ENCODE measurements around the gene MFSD12.

The MFSD12 gene

GRCh38 chr19:3556978-3557460 is 367 bp downstream of the MFSD12 start:
- H3K9me3 ChIP-seq (ENCODE audit: control insufficient read depth in 1 of 2, low read length in 2 of 2), result no peaks in the 10 kb centered on the region
- no peaks in the 10 kb centered on the region for H3K36me3 ChIP-seq (ENCODE audit: control insufficient read depth in 1 of 2, insufficient read depth in 2 of 2, low read length in 2 of 2)
- H3K4me3 ChIP-seq (ENCODE audit: low read depth in 1 of 2, low read length in 2 of 2), result peak overlapping the region; percentile 80 to 86
- peak overlapping the region; percentile 65 to 73 for H3K9ac ChIP-seq (ENCODE audit: low read depth in 1 of 2, low read length in 2 of 2)
- peaks cover 23 to 36% of the 10 kb centered on the region in 2 donors for H3K4me1 ChIP-seq (ENCODE audit: control insufficient read depth in 1 of 2, insufficient read depth in 2 of 2, low read length in 2 of 2)
- H3K27ac ChIP-seq (ENCODE audit: low read depth, low read length), result peak overlapping the region; percentile 70
- H3K27me3 ChIP-seq (ENCODE audit: control insufficient read depth in 1 of 2, insufficient read depth in 2 of 2, low read length in 2 of 2), result no peaks in the 10 kb centered on the region

GRCh38 chr19:3556423-3556977 is 886 bp downstream of the MFSD12 start:
- peak overlapping the region; percentile 80 to 86 for H3K4me3 ChIP-seq (ENCODE audit: low read depth in 1 of 2, low read length in 2 of 2)
- peak overlapping the region; percentile 65 to 73 for H3K9ac ChIP-seq (ENCODE audit: low read depth in 1 of 2, low read length in 2 of 2)

GRCh38 chr19:3555653-3556422 is 1.5 kb downstream of the MFSD12 start:
- Histone ChIP-seq H3K27ac (ENCODE audit: low read depth, low read length) (peak overlapping the region; percentile 26), H3K27me3 (ENCODE audit: control insufficient read depth in 1 of 2, insufficient read depth in 2 of 2, low read length in 2 of 2) (no peaks in the 10 kb centered on the region), H3K4me1 (ENCODE audit: control insufficient read depth in 1 of 2, insufficient read depth in 2 of 2, low read length in 2 of 2) (peaks cover 23 to 36% of the 10 kb centered on the region in 2 donors), H3K9me3 (ENCODE audit: control insufficient read depth in 1 of 2, low read length in 2 of 2) (no peaks in the 10 kb centered on the region), H3K4me3 (ENCODE audit: low read depth in 1 of 2, low read length in 2 of 2) (peak overlapping the region; percentile 80 to 86), H3K9ac (ENCODE audit: low read depth in 1 of 2, low read length in 2 of 2) (peak overlapping the region; percentile 65 to 73), H3K36me3 (ENCODE audit: control insufficient read depth in 1 of 2, insufficient read depth in 2 of 2, low read length in 2 of 2) (peaks cover 0 to under 1% of the 10 kb centered on the region in 2 donors)

More at GRCh38 chr19:3556423-3556977, 886 bp downstream of the MFSD12 start:
- Histone ChIP-seq H3K27me3 (ENCODE audit: control insufficient read depth in 1 of 2, insufficient read depth in 2 of 2, low read length in 2 of 2) (no peaks in the 10 kb centered on the region), H3K27ac (ENCODE audit: low read depth, low read length) (peak overlapping the region; percentile 32), H3K9me3 (ENCODE audit: control insufficient read depth in 1 of 2, low read length in 2 of 2) (no peaks in the 10 kb centered on the region), H3K4me1 (ENCODE audit: control insufficient read depth in 1 of 2, insufficient read depth in 2 of 2, low read length in 2 of 2) (peaks cover 23 to 36% of the 10 kb centered on the region in 2 donors), H3K36me3 (ENCODE audit: control insufficient read depth in 1 of 2, insufficient read depth in 2 of 2, low read length in 2 of 2) (no peaks in the 10 kb centered on the region)

- Histone ChIP-seq H3K4me1 (ENCODE audit: control insufficient read depth in 1 of 2, insufficient read depth in 2 of 2, low read length in 2 of 2) (peaks cover 23 to 36% of the 10 kb centered on the region in 2 donors), H3K9ac (ENCODE audit: low read depth in 1 of 2, low read length in 2 of 2) (peak overlapping the region; percentile 5 to 6)
Measured at GRCh38 chr19:3554254-3555083, 2.9 kb downstream of the MFSD12 start.

GRCh38 chr19:3551792-3552095 is 5.6 kb downstream of the MFSD12 start:
- no peak overlapping the region for H3K4me3 ChIP-seq (ENCODE audit: low read depth in 1 of 2, low read length in 2 of 2)
- peaks cover 19 to 27% of the 10 kb centered on the region in 2 donors for H3K4me1 ChIP-seq (ENCODE audit: control insufficient read depth in 1 of 2, insufficient read depth in 2 of 2, low read length in 2 of 2)
- no peak overlapping the region for H3K9ac ChIP-seq (ENCODE audit: low read depth in 1 of 2, low read length in 2 of 2)
- H3K27ac ChIP-seq (ENCODE audit: low read depth, low read length), result no peak overlapping the region
- no peaks in the 10 kb centered on the region for H3K27me3 ChIP-seq (ENCODE audit: control insufficient read depth in 1 of 2, insufficient read depth in 2 of 2, low read length in 2 of 2)
- H3K9me3 ChIP-seq (ENCODE audit: control insufficient read depth in 1 of 2, low read length in 2 of 2), result no peaks in the 10 kb centered on the region
- H3K36me3 ChIP-seq (ENCODE audit: control insufficient read depth in 1 of 2, insufficient read depth in 2 of 2, low read length in 2 of 2), result peaks cover 0 to 8% of the 10 kb centered on the region in 2 donors

More at GRCh38 chr19:3554254-3555083, 2.9 kb downstream of the MFSD12 start:
- peak overlapping the region; percentile 55 for H3K27ac ChIP-seq (ENCODE audit: low read depth, low read length)
- H3K4me3 ChIP-seq (ENCODE audit: low read depth in 1 of 2, low read length in 2 of 2), result peak overlapping the region in 1 of 2 donors; percentile 16
- peaks cover 0 to 4% of the 10 kb centered on the region in 2 donors for H3K36me3 ChIP-seq (ENCODE audit: control insufficient read depth in 1 of 2, insufficient read depth in 2 of 2, low read length in 2 of 2)
- no peaks in the 10 kb centered on the region for H3K27me3 ChIP-seq (ENCODE audit: control insufficient read depth in 1 of 2, insufficient read depth in 2 of 2, low read length in 2 of 2)
- no peaks in the 10 kb centered on the region for H3K9me3 ChIP-seq (ENCODE audit: control insufficient read depth in 1 of 2, low read length in 2 of 2)

GRCh38 chr19:3550947-3551791 is 6.2 kb downstream of the MFSD12 start:
- peaks cover 14 to 22% of the 10 kb centered on the region in 2 donors for H3K4me1 ChIP-seq (ENCODE audit: control insufficient read depth in 1 of 2, insufficient read depth in 2 of 2, low read length in 2 of 2)
- peaks cover 0 to 12% of the 10 kb centered on the region in 2 donors for H3K36me3 ChIP-seq (ENCODE audit: control insufficient read depth in 1 of 2, insufficient read depth in 2 of 2, low read length in 2 of 2)
- H3K27me3 ChIP-seq (ENCODE audit: control insufficient read depth in 1 of 2, insufficient read depth in 2 of 2, low read length in 2 of 2), result no peaks in the 10 kb centered on the region
- no peak overlapping the region for H3K27ac ChIP-seq (ENCODE audit: low read depth, low read length)
- no peak overlapping the region for H3K9ac ChIP-seq (ENCODE audit: low read depth in 1 of 2, low read length in 2 of 2)
- no peaks in the 10 kb centered on the region for H3K9me3 ChIP-seq (ENCODE audit: control insufficient read depth in 1 of 2, low read length in 2 of 2)
- no peak overlapping the region for H3K4me3 ChIP-seq (ENCODE audit: low read depth in 1 of 2, low read length in 2 of 2)

GRCh38 chr19:3549816-3550215 is 7.6 kb downstream of the MFSD12 start:
- peaks cover 4 to 9% of the 10 kb centered on the region in 2 donors for H3K4me1 ChIP-seq (ENCODE audit: control insufficient read depth in 1 of 2, insufficient read depth in 2 of 2, low read length in 2 of 2)
- no peak overlapping the region for H3K4me3 ChIP-seq (ENCODE audit: low read depth in 1 of 2, low read length in 2 of 2)
- H3K9ac ChIP-seq (ENCODE audit: low read depth in 1 of 2, low read length in 2 of 2), result no peak overlapping the region
- no peaks in the 10 kb centered on the region for H3K27me3 ChIP-seq (ENCODE audit: control insufficient read depth in 1 of 2, insufficient read depth in 2 of 2, low read length in 2 of 2)
- no peak overlapping the region for H3K27ac ChIP-seq (ENCODE audit: low read depth, low read length)
- no peaks in the 10 kb centered on the region for H3K9me3 ChIP-seq (ENCODE audit: control insufficient read depth in 1 of 2, low read length in 2 of 2)
- peaks cover 0 to 22% of the 10 kb centered on the region in 2 donors for H3K36me3 ChIP-seq (ENCODE audit: control insufficient read depth in 1 of 2, insufficient read depth in 2 of 2, low read length in 2 of 2)

GRCh38 chr19:3548606-3549005 is 8.8 kb downstream of the MFSD12 start:
- H3K4me3 ChIP-seq (ENCODE audit: low read depth in 1 of 2, low read length in 2 of 2), result no peak overlapping the region
- H3K27ac ChIP-seq (ENCODE audit: low read depth, low read length), result no peak overlapping the region
- H3K9ac ChIP-seq (ENCODE audit: low read depth in 1 of 2, low read length in 2 of 2), result no peak overlapping the region
- no peaks in the 10 kb centered on the region for H3K9me3 ChIP-seq (ENCODE audit: control insufficient read depth in 1 of 2, low read length in 2 of 2)
- H3K4me1 ChIP-seq (ENCODE audit: control insufficient read depth in 1 of 2, insufficient read depth in 2 of 2, low read length in 2 of 2), result no peaks in the 10 kb centered on the region
- H3K27me3 ChIP-seq (ENCODE audit: control insufficient read depth in 1 of 2, insufficient read depth in 2 of 2, low read length in 2 of 2), result no peaks in the 10 kb centered on the region
- peaks cover 0 to 22% of the 10 kb centered on the region in 2 donors for H3K36me3 ChIP-seq (ENCODE audit: control insufficient read depth in 1 of 2, insufficient read depth in 2 of 2, low read length in 2 of 2)

- H3K4me1 ChIP-seq (ENCODE audit: control insufficient read depth in 1 of 2, insufficient read depth in 2 of 2, low read length in 2 of 2), result no peaks in the 10 kb centered on the region
- H3K36me3 ChIP-seq (ENCODE audit: control insufficient read depth in 1 of 2, insufficient read depth in 2 of 2, low read length in 2 of 2), result peaks cover 0 to 22% of the 10 kb centered on the region in 2 donors
- no peaks in the 10 kb centered on the region for H3K9me3 ChIP-seq (ENCODE audit: control insufficient read depth in 1 of 2, low read length in 2 of 2)
- H3K4me3 ChIP-seq (ENCODE audit: low read depth in 1 of 2, low read length in 2 of 2), result no peak overlapping the region
- H3K27me3 ChIP-seq (ENCODE audit: control insufficient read depth in 1 of 2, insufficient read depth in 2 of 2, low read length in 2 of 2), result no peaks in the 10 kb centered on the region
- no peak overlapping the region for H3K27ac ChIP-seq (ENCODE audit: low read depth, low read length)
- no peak overlapping the region for H3K9ac ChIP-seq (ENCODE audit: low read depth in 1 of 2, low read length in 2 of 2)
Measured at GRCh38 chr19:3547767-3548282, 9.6 kb downstream of the MFSD12 start.

Data from duodenal mucosa (tissue), 2 donors.